Islet of Langerhans (tissue), 1 donor: ENCODE measurements around the gene ROBO1.

Experiments
- FAIRE-seq: peaks from one replicate; lab custom pipeline; 2011; peaks lifted over from hg19 to GRCh38; lab: Jason Lieb, UNC

Gene ROBO1

GRCh38 chr3:78611278-78611677, 1156.5 kb downstream of the ROBO1 start:
- FAIRE-seq = no peak

DNA sequence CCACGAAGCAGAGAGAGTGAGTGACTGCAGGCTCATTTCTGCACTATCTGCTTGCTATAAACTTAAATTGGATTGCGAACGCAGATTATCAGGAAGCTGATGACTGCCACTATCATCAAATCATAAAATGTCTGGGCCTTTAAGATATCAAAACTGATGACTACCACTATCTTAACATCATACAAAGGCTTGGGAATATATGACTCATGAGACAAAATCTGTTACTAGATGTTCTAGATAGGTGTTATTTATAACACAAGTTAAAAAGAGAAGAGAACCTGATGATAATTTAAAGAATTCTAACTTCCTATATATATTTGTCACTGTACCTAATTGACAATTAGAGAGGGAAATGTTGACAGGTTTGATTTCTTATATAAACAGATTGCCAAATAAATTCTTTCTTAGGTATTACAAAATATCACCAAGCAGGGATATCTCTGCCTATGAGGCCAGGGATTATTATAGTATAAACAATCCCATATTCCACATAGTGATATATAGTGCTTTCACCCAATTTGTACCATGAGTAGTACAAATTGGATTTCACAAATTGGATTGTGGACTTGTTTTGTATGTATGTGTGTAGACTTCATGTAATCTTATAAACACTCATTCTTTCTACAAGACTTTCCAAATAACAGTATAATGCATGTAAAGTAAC, 1157.2 kb downstream of the ROBO1 start:
- FAIRE-seq = no peak

DNA sequence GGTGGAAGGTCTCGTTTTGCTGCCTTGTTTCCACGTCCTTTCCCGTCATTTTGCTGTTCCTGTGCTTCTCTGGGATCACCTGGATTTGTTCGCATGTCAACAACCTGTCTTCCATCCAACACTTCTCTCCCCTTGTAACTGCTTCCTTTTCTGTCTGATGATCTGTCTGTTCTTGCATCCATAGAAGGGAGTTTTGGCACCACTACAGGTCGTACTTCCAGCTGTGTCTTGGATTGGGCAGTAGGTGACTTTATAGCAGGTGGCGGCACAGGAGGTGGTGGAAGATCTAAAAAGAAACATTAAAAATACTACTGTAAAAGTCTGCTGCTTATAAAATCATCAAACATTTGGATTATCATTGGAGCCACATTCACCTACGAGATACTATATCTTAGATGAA, 1161.0 kb downstream of the ROBO1 start:
- FAIRE-seq = no peak

GRCh38 chr3:78605178-78605577, 1162.6 kb downstream of the ROBO1 start:
- FAIRE-seq = no peak

DNA sequence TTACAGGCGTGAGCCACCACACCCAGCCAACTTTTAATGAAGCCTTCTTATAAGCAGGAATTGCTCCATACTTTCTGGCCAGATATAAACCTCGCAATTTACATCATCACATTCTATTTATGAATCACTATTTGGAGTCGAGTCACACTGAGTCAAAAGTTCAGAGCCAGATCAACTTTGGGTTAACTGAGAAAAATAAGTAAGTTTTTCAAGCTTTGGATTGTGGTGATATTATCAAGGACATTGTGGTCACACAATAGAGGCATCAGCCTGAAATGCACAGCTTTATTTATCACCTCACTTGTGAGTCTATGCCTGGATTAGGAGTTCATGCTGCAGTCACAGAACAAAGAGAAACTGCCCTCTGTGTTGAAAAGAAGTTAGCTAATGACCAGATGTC, 1163.5 kb downstream of the ROBO1 start:
- FAIRE-seq = no peak

GRCh38 chr3:78601249-78601648, 1166.5 kb downstream of the ROBO1 start:
- no peak for FAIRE-seq

DNA sequence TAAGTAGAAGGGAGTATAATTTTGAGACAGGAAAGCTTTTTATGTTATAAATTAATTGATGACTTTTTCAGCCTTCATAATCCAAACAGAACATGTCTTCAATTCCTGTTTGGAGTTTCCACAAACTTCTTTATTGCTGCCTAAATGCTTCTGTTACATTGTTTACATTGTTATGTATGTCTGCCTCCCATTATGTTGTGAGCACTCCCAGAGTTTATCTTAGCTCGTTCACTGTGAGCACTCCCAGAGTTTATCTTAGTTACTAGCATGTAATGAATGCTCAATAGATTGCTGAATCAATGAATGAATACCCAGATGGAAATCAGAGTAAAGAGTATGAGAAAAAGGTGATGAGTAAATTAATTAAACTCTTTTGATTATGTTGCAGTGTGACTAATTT, 1178.0 kb downstream of the ROBO1 start:
- no peak for FAIRE-seq

DNA sequence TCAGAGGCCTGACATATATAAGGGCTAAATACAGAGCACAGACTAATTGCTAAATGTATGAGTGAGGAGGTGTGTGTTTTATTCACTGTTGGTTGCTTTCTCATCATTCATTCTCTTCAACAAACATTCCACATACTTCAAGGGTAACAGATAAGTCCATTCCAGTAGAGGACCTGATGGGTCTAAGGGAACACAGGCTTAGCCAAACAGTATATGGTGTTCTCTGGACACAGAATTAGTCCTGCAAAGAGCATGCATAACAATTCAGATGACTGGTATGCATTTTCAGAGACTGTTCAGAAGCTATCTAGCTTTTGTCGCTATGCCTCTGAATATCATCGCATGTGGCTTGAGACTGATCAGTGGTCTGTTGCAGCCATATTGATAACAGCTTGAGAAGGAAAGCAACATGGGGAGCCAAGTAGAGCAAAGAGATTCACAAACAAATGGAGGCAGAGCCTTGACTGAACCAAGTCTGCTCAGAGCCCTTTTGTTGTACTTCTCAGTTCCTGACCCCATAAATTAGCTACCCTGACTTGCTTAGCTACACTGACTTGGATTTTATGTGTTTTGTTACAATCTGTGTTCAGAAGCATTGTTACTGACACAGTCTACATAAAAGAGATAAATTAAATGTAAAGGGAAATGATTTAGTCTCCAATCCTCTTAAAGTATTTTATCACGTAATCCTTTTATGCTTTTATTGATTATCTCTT, 1178.7 kb downstream of the ROBO1 start:
- no peak for FAIRE-seq

DNA sequence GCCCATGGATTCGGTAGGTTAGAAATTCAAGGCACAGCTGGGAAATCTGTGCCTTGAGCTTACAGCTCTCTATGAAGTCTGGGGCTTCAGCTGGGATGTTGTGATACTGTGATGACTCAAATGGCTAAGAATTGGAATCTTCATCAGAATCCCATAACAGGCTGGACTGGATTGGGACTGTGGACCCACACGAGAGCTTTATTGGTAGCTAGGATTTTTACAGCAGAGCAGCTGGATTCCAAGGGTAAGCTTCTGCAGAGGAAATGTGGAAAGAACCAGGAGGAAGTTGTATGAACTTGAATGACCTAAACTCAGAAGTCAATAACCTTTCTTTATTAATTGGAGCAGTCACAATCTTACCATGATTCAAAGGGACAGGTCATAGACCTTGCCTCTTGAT, 1187.1 kb downstream of the ROBO1 start:
- FAIRE-seq = no peak

GRCh38 chr3:78571486-78571885, 1196.3 kb downstream of the ROBO1 start:
- no peak for FAIRE-seq

- no peak for FAIRE-seq
These were observed 1197.3 kb downstream of the ROBO1 start for GRCh38 chr3:78570496-78570895.

DNA sequence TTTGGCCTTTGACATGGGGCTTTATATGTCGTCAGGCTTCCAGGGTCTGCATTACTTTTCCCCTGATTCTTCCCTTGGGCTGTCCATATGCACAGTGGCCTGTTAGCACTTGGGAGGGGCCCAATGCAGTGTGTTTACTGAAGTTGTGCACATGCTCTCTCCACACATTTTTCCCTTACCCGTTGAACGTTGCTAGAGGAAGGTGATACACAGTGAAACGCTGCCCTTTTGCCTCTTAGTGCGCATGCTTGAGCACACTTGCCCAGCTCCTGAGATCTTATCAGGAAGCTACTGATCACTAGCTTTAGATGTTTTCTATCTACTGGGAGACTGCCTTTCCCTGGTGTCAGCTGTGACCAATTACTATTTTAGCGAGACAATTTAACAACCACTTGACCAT, 1198.0 kb downstream of the ROBO1 start:
- peak; percentile 41 for FAIRE-seq

DNA sequence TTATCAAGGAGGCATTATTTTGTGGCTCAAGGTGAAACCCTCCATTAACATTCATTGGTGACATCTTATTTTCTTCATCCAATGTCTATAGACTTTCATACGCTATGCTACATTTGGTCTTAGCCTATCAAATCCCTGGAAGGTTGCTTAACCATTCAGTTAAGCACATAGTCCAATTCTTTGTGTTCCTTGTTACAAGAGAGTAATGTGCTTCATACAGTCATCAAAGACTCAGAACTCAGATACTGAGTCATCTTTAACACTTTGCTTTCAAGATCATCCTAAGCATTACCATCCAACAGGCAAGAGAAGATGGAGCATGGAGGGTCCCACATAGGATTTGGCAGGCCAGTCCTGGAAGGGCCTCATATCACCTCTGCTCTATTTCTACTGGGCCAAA, 1202.1 kb downstream of the ROBO1 start:
- no peak for FAIRE-seq

DNA sequence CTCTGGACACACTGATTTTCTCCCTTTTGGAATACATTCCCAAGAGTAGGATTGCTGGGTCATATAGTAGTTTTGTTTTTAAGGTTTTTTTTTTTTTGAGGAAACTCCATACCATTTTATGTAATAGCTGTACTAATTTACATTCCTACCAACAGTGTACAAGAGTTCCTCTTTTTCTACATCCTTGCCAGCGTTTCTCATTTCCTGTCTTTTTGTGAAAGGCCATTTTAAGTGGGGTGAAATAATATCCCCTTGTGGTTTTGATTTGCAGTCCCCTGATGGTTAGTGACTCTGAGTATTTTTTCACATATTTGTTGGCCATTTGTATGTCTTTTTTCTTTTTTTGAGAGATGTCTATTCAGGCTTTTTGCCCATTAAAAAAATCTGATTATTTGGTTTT, 1205.5 kb downstream of the ROBO1 start:
- FAIRE-seq = no peak
